KG1 (cell line): ENCODE data around the gene CENPN.
A peak's percentile ranks its signal among the peaks of the same experiment; 100 is the strongest.

Experiments used
- DNase-seq: peaks from one replicate; lab custom pipeline; 2025; lab: John Stamatoyannopoulos, UW

Gene CENPN

DNA sequence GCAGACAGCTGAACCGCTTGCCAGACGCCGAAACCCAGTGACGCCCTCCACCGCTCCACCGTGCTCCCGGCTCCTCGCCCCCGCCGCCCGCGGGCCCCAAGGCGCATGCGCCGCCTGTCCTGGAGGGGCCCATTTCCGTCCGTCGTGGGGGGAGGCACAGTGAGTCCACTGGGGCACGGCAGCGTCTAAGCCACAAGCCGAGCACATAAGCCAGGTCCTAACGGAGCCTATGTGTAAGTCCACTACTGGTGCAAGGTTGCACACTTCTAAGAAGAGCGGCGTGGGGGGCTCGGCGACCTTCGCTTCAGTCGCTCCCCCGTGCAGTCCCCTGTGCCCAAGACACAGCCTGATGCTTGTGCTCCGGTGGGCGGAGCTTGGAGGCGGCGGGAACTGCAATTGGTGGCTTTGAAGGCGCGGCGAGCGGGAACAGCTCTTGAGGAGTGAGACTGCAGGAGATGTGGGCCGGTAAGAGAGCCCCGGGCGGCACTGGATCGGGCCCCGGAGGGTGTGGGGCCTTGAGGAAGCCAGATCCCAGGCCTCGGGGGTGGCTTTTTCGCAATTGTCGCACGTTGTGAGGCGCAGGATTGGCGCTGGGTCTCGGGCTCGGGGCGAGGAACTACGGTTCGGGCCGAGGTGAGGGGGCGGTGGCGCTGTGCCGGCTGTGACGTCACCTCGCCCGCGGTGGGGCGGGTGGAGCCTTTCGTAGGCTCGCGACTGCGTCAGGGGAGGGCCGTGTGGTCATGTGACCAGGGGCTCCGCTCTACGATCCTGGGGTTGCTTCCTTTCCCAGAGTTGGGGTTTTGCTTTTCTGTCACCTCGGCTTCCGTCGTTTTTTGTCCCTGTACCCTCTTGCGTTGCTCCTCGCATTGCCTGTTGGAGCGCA is at the start of gene CENPN, which contains the start of gene CMC2:
CENPN (plus strand) TSS at position 402 of the 883 bp plus-strand sequence. CDS start 4,726 bp downstream, outside the sequence.
CMC2 (minus strand) TSS at position 73 of the 883 bp plus-strand sequence. CDS start 9,491 bp downstream, outside the sequence.
- DNase-seq = peak; percentile 98

DNA sequence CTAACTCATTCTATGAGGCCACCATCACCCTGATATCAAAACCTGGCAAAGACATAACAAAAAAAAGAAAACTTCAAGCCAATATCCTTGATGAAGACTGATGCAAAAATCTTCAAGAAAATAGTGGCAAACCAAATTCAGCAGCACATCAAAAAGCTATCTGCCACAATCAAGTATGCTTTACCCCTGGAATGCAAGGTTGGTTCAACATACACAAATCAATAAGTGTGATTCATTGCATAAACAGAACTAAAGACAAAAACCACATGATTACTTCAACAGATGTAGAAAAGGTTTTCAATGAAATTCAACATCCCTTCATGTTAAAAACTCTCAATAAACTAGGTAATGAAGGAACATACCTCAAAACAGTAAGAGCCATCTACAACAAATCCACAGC is 48.7 kb upstream of the CENPN start:
- DNase-seq = no peak

- no peak for DNase-seq
Measured at GRCh38 chr16:80962879-80963278, 44.1 kb upstream of the CENPN start.

- no peak for DNase-seq
Measured at GRCh38 chr16:80964351-80964750, 42.7 kb upstream of the CENPN start.

DNA sequence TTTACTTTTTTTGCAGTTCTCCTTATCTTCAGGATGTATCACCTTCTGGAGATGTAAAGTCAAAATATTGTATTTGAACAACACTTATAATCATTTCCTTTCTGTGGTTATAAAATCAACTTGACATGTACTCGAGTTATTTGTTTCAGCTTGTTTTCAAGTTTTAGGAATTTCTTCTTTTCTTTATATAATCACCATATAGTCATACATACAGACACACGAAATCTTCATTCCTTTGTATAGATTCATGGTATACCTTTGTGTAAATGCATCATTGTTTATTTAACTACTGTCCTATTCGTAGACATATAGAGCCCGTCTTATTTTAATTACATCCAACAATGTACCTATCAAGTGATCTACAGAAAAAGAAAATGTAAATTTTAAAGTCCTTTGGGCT is 40.4 kb upstream of the CENPN start:
- DNase-seq = no peak

GRCh38 chr16:80968386-80969113 is 38.5 kb upstream of the CENPN start:
- DNase-seq = no peak

DNA sequence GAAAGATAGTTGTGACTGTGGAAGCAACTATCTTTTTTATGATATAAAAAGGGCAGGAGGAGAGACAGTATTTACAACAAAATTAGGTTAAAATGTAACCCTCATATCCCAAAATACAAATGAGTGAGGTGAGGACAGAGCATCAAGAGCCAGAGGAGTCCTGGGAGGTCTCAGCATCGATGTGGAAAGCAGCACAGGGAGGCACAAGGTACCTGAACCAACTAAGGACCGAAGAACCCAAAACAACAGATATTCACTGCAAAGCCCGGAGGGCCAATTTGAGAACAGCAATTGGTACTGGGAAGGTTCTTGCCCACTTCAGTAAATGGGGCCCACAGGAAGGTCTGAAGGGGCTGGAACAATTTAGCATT is 37.9 kb upstream of the CENPN start:
- no peak for DNase-seq

GRCh38 chr16:80971819-80972218 is 35.2 kb upstream of the CENPN start:
- DNase-seq = no peak

DNA sequence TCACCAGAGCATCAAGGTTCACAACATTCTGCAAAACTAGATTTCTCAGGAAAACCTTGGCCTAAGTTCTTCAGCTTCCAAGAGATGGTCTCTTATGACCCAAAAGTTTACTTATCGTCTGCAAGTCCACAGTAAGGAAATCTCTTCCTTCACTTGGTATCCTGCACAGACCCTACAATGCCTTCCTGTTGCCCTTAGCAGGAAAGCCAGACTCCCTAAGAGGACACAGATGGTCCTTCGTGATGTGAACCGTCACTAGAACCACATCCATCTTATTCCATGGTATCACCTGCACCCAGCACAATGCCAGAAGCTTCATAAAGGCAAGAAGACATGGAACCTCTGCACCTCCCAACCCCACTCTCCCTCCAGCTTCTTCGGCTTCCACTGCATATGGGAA is 34.4 kb upstream of the CENPN start:
- DNase-seq = no peak

DNA sequence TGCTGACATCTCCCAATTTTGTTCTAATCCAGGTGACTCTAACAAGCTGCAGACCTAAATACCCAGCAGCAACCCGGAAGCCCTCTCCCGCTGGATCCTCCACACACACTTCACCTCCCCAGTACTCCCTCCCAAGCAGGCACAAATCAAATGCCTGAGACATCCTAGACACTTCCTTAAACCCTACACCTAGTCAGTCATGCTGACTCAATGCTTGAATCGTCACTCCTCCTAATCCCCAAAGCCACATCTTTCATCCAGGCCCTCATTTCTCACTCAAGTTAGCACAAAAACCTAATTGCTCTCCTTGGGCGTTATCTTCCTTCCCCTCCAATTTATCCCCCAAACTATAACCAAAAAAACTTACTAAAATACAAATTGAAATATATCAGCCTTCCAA is 33.0 kb upstream of the CENPN start:
- DNase-seq = no peak

DNA sequence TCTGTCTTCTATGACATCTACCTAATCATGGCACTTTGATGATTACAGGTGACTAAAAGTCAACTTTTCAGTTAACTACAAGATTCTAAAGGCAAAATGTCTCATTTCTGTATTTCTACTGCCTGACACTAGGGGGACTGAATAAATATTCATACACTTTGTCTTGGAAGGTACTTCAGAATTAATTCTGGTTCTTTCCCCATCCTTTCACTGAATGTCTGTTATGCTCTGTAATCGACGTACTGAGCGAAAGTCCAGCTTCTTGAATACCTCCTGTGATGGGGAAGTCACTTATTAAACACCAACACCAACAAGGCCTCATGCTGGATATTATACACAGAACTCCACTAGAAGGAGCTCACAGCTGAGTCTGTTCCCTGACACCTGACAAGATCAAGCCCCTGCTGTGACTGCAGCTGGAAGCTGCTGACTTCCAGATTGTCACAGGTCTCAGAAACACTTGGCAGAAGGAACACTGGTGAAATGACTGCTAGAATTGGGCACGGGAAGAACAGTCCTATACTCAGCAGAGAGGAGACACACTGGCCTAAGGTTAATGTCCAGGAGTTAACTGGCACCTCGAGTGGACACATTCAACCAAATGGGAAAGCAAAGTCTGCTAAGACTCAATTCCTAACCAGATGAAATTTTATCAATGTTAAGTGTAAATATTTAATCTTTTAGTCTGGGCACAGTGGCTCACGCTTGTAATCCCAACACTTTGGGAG is 32.2 kb upstream of the CENPN start:
- no peak for DNase-seq

GRCh38 chr16:80976946-80977345 is 30.1 kb upstream of the CENPN start:
- no peak for DNase-seq

DNA sequence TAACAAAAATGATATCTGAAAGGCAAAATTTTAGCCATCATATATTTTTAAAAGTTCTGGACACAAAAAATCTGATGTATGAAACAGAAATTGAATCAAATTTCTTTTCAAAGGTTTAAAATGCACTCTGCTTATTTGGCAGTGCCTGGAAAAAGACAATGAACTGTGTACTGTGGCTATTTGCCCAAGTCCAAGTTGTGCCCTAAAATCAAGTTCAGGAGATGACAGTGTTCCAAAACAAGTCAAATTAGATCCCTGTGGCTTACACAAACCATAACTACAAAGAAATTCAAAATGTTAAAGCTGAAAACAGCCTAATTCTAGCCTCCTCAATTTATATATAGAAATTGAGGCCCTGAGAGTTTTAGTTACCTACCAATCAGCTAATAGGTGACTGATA is 25.9 kb upstream of the CENPN start:
- no peak for DNase-seq

DNA sequence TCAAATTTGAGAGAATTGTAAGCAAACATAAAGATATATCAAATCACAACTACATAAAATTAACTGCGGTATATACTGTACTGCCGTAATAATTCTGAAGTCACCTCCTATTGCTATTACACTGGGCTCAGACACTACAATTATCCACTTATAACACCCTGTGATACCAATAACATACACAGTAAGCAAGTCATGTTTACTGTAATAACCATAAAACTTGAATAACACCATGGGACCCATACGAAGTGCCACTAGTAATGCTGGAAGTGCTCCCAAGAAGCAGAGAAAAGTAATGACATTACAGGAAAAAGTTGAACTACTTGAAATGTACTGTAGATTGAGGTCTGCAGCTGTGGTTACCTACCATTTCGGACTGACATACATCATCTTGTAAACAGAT is 24.4 kb upstream of the CENPN start:
- DNase-seq = no peak

DNA sequence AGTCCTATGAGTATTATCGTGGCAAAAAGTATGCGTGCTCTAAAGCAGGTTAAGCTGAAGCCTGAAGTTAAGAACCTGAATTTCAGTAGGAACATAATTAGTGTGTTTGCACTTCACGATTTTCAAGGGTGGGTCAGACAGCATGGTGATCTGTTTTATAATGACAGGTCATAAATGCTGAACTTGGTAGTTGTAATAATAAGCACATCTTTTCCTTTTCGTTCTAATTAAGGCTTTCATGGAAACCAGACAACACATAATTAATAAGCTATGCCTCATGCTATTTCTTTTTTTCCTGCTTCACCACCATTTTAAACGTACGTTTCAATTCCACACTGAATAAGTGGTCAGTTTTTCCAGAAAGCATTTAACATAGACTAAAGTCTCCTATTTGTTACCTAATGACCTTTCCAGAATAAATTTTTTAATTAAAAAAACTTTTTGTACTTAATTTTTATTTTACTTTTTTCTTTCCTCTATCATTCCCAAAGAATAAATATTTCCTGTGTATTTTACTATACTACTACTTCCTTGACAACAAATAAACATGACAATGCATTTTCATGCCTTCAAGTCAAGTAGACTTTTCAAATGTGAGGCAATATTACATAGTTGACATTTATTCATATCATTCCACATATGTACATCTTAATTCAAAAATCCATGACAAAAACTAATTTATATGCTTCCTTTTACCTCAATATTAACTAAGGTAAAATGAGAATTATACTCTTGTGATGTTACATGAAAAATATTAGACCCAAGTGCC is 22.7 kb upstream of the CENPN start:
- DNase-seq = no peak

- DNase-seq = no peak
Measured at GRCh38 chr16:80985611-80986010, 21.4 kb upstream of the CENPN start.

DNA sequence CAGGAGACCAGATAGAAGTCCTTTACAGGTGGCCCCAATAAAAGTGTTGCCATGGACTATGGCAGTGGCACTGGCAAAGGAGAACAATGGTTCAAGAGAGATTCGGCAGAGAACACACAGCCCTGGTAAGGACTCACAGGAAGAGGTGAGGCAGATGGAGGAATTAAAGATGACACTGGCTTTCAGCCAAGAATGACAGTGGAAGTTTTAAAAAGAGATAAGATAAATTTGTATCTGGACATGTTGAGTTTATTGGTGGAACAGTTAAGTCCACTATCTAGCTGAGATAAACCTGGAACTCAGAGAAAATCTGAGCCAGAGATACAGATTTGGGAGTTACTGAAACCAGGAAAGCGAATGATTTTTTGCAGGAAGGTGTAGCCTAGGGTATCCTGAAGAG is 20.5 kb upstream of the CENPN start:
- no peak for DNase-seq

GRCh38 chr16:80988756-80989155 is 18.3 kb upstream of the CENPN start:
- no peak for DNase-seq

GRCh38 chr16:80989801-80990200 is 17.2 kb upstream of the CENPN start:
- DNase-seq = no peak

DNA sequence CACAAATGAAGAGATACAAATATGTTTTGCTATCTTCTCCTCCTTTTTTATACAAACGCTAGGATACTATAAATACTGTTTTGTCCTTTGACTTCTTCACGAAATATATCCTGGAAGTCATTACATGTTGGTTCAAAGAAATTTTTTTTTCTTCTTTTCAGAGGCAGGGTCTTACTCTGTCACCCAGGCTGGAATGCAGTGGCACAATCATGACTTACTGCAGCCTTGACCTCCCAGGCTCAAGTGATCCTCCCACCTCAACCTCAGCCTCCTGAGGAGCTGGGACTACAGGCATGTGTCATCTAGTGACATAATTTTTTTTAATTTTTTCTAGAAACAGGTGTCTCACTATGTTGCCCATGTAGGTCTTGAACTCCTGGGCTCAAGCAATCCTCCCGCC is 16.4 kb upstream of the CENPN start:
- DNase-seq = no peak

GRCh38 chr16:80990978-80991377 is 16.0 kb upstream of the CENPN start:
- no peak for DNase-seq
